Smooth muscle cell (in vitro differentiated cells): ENCODE results near the gene CDC42EP3. TPM values are rescaled to one million over a fixed set of nuclear protein-coding genes. Genes with fewer than 3 reads are reported as not detected.
A peak's percentile ranks its signal among the peaks of the same experiment; 100 is the strongest.

Source experiments
- DNase-seq: peaks from one replicate; lab custom pipeline; 2025; ENCODE audit not compliant: unreplicated experiment; lab: John Stamatoyannopoulos, UW
- H2AFZ ChIP-seq: fragments of 200-600 bp; sonication (generic); 2 replicates; pipeline ENCODE4 v1.6.0; 2016; ENCODE audit warnings: antibody characterized with exemption, low read depth, mild to moderate bottlenecking
- H3F3A ChIP-seq: fragments of 200-600 bp; sonication (generic); 2 replicates; pipeline ENCODE4 v1.6.0; 2017; ENCODE audit warnings: antibody characterized with exemption, low read depth
- H3K27ac ChIP-seq: fragments of 200-600 bp; sonication (generic); 2 replicates; pipeline ENCODE4 v1.5.1; 2016; ENCODE audit warnings: low read depth, mild to moderate bottlenecking
- H3K27me3 ChIP-seq: fragments of 200-600 bp; sonication (generic); 2 replicates; pipeline ENCODE4 v1.6.1; 2016; ENCODE audit warnings: low read depth, mild to moderate bottlenecking
- H3K36me3 ChIP-seq: fragments of 200-600 bp; sonication (generic); 2 replicates; pipeline ENCODE4 v1.5.1; 2016; ENCODE audit warnings: low read depth
- H3K4me1 ChIP-seq: fragments of 200-600 bp; sonication (generic); 2 replicates; pipeline ENCODE4 v1.5.1; 2016; ENCODE audit warnings: low read depth
- H3K4me2 ChIP-seq: fragments of 200-600 bp; sonication (generic); 2 replicates; pipeline ENCODE4 v1.6.0; 2016; ENCODE audit warnings: mild to moderate bottlenecking
- H3K4me3 ChIP-seq: fragments of 200-600 bp; sonication (generic); 2 replicates; pipeline ENCODE4 v1.5.1; 2016; ENCODE audit warnings: mild to moderate bottlenecking
- H3K79me2 ChIP-seq: fragments of 200-600 bp; sonication (generic); 2 replicates; pipeline ENCODE4 v1.6.0; 2016; ENCODE audit warnings: low read depth, mild to moderate bottlenecking
- H3K9ac ChIP-seq: fragments of 200-600 bp; sonication (generic); 2 replicates; pipeline ENCODE4 v1.6.0; 2016; ENCODE audit warnings: low read depth
- H3K9me3 ChIP-seq: fragments of 200-600 bp; sonication (generic); replicated peaks from 2 replicates; pipeline ENCODE4 v1.5.1; 2016; ENCODE audit warnings: low read depth
- H4K20me1 ChIP-seq: fragments of 200-600 bp; sonication (generic); 2 replicates; pipeline ENCODE4 v1.6.0; 2016; ENCODE audit warnings: low read depth
- WGBS: methylation state at CpG from one replicate; pipeline ENCODE4 v1.1.7; 2016; ENCODE audit warnings: low lambda C conversion rate; 5-methylcytosine and 5-hydroxymethylcytosine counted together
- polyA plus RNA-seq: library from polyadenylated mRNA; unstranded; fragments of >200 nt; fragmentation: Nextera tagmentation; extraction: Ambion mirVana; gene quantifications from 2 replicates; pipeline ENCODE4 v1.2.1, GENCODE V29; 2016
- total RNA-seq: library from RNA; depleted of rRNA; stranded (reverse); fragments of >200 nt; gene quantifications from 2 replicates; pipeline ENCODE4 v1.2.3, GENCODE V29; 2014
- TF ChIP-seq, protein P1 (sequence below): fragments of 200-600 bp; sonication (generic); IDR thresholded peaks from 2 replicates; pipeline ENCODE4 v1.5.1; 2017; ENCODE audit warnings: borderline replicate concordance, mild to moderate bottlenecking, antibody characterized with exemption; ENCODE audit not compliant: insufficient read depth, poor library complexity, severe bottlenecking

The CDC42EP3 gene
- total and polyA plus RNA-seq, 2 experiments from 2014 or later = 40.0 to 51.1 TPM

DNA sequence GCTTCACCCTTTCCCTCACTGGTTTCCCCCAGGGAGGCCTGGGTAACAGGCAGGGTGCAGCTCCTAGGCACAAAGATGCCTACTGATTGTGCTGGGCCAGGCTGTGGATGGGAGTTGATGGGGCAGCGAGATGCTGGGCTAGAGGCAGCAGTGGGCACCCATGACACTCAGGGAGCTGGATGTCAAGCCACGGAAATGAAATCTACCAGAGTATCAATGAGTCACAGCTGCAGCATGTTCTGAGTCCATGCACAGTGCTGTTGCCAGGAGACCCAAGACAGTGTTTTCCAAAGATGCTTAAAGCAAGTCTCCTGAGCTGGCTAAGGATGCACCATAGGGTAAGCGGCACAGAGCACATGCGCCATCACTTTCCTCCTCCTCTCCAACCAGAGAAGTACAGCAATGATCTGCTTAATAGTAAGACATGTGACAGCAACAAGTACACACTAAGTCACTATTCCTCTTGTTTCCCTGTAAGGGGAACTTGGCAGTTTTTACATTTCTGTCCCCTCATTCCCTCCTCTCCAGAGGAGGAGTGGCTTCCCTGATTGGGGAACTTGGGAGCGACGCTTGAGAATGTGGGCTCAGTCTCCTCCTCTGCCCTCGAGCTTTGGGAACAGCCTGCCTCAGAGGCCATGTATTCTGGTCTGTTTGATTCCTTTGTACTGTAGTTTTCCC, 57.2 kb downstream of the CDC42EP3 start:
- H3K4me3 ChIP-seq = no peak overlapping the region
- H4K20me1 ChIP-seq = no peaks in the 10 kb centered on the region
- TF ChIP-seq, protein P1, sequence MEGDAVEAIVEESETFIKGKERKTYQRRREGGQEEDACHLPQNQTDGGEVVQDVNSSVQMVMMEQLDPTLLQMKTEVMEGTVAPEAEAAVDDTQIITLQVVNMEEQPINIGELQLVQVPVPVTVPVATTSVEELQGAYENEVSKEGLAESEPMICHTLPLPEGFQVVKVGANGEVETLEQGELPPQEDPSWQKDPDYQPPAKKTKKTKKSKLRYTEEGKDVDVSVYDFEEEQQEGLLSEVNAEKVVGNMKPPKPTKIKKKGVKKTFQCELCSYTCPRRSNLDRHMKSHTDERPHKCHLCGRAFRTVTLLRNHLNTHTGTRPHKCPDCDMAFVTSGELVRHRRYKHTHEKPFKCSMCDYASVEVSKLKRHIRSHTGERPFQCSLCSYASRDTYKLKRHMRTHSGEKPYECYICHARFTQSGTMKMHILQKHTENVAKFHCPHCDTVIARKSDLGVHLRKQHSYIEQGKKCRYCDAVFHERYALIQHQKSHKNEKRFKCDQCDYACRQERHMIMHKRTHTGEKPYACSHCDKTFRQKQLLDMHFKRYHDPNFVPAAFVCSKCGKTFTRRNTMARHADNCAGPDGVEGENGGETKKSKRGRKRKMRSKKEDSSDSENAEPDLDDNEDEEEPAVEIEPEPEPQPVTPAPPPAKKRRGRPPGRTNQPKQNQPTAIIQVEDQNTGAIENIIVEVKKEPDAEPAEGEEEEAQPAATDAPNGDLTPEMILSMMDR = no peak
- H3K9ac ChIP-seq = peak overlapping the region; percentile 51
- peaks cover 3% of the 10 kb centered on the region for H3F3A ChIP-seq
- no peaks in the 10 kb centered on the region for H3K79me2 ChIP-seq
- no peaks in the 10 kb centered on the region for H3K27me3 ChIP-seq
- H3K27ac ChIP-seq = peak overlapping the region; percentile 30
- H2AFZ ChIP-seq = no peak overlapping the region
- no peaks in the 10 kb centered on the region for H3K36me3 ChIP-seq
- no peaks in the 10 kb centered on the region for H3K9me3 ChIP-seq
- H3K4me2 ChIP-seq = no peak overlapping the region
- no peaks in the 10 kb centered on the region for H3K4me1 ChIP-seq
- 79% methylated on average over 7 of the region's 7 CpGs for WGBS
- peak; percentile 7 for DNase-seq

DNA sequence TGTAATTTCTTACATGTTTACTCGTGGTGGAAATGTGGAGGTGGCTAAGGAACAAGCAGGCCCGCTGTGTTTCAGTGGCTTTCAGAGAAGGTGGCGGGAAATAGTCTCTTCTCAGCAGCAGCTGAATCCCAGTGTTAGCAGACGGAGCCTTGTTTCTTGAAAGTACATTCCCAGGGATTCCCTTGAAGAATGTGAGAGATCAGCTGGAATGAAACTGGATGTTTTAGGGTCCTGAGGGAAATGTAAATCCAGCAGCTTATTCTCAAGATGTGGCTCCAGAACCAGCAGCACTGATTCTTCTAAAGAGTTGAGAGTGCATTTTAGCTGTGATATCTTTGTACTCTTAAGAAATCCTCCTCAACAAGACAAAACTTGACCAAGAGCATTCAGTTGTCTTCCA, 59.1 kb downstream of the CDC42EP3 start:
- no peaks in the 10 kb centered on the region for H3K79me2 ChIP-seq
- no peak overlapping the region for H2AFZ ChIP-seq
- H3K9ac ChIP-seq = no peak overlapping the region
- TF ChIP-seq, protein P1 = no peak
- DNase-seq = no peak
- H3K4me3 ChIP-seq = no peak overlapping the region
- WGBS = 49% methylated on average over 4 of the region's 4 CpGs
- H4K20me1 ChIP-seq = no peaks in the 10 kb centered on the region
- H3K27me3 ChIP-seq = no peaks in the 10 kb centered on the region
- H3K36me3 ChIP-seq = no peaks in the 10 kb centered on the region
- H3K4me2 ChIP-seq = peak overlapping the region; percentile 23
- no peaks in the 10 kb centered on the region for H3K9me3 ChIP-seq
- H3F3A ChIP-seq = peaks cover 3% of the 10 kb centered on the region
- H3K4me1 ChIP-seq = no peaks in the 10 kb centered on the region
- H3K27ac ChIP-seq = peak overlapping the region; percentile 36

DNA sequence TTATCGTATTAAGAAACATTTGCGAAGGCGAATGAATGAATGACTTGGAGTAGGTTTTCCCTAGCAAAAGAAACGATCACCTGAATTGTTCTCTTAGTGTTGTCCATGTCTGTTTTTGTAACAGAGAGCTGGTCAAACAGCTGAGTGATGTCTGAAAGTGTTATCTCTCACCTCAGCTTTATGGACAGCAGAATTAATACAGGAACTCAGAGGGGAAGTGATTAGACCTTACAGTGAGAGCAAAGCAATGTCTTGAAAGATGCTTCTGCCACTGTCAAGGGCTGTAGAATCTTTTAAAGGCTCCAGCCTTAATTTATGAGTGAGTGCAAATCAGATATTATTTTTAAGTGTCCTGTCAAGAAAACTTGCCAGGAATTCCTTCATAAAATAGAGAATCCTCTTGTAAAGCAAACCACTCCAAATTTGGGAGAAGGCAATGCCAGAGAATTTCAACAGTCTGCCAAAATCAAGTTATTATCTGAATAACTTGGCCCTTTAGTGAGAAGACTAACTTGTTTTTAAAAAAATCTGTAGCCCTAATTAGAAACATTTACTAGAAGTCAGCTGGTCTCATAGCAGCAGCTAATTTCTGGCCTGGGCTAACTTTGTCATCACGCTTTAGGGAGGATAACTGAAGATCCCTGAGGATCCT, 60.7 kb downstream of the CDC42EP3 start:
- Histone ChIP-seq H2AFZ (no peak overlapping the region), H3K9me3 (no peaks in the 10 kb centered on the region), H3K4me1 (no peaks in the 10 kb centered on the region), H3K27ac (no peak overlapping the region), H3K36me3 (no peaks in the 10 kb centered on the region), H3K27me3 (no peaks in the 10 kb centered on the region), H4K20me1 (no peaks in the 10 kb centered on the region), H3K4me3 (no peak overlapping the region), H3F3A (peaks cover 3% of the 10 kb centered on the region), H3K9ac (no peak overlapping the region), H3K4me2 (no peak overlapping the region), H3K79me2 (no peaks in the 10 kb centered on the region)
- no peak for DNase-seq
- WGBS = 80% methylated on average over 5 of the region's 5 CpGs
- TF ChIP-seq, protein P1 = no peak
